HFF-Myc (cell line): ENCODE data around the gene SMAD3.

Source experiments
- DNase-seq: peaks from one replicate; pipeline ENCODE4 v3.0.0-alpha.2; 2011; ENCODE audit warnings: low read depth; ENCODE audit errors: extremely low read depth
- H3K4me3 ChIP-seq: replicated peaks from 2 replicates; pipeline ENCODE4 v1.5.1; 2011; ENCODE audit warnings: low read depth, mild to moderate bottlenecking, control low read depth, low read length
- TF ChIP-seq, protein P1 (sequence below): IDR thresholded peaks from 2 replicates; pipeline ENCODE4 v1.5.1; 2012; ENCODE audit warnings: mild to moderate bottlenecking, low read depth, low read length, control low read depth; ENCODE audit errors: missing control alignments

Gene SMAD3

DNA sequence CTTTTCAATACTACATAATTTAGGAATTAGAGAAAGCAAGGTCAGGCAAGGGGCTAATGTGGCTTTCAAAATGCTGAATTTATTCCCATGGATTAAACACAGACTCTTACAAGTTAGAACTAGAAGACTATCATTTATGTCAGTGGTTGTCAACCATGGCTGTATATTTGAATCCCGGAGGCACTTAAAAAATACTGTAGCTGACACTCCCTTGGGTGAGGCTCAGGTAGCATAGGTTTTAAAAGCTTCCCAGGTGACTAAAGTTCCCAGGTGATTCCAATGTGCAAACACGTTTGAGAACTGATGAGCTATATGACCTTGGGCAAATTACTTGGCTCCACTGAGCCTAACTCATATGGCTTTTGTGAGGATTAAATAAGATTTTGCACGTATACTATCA lies 159.5 kb downstream of the SMAD3 start:
- TF ChIP-seq, protein P1, sequence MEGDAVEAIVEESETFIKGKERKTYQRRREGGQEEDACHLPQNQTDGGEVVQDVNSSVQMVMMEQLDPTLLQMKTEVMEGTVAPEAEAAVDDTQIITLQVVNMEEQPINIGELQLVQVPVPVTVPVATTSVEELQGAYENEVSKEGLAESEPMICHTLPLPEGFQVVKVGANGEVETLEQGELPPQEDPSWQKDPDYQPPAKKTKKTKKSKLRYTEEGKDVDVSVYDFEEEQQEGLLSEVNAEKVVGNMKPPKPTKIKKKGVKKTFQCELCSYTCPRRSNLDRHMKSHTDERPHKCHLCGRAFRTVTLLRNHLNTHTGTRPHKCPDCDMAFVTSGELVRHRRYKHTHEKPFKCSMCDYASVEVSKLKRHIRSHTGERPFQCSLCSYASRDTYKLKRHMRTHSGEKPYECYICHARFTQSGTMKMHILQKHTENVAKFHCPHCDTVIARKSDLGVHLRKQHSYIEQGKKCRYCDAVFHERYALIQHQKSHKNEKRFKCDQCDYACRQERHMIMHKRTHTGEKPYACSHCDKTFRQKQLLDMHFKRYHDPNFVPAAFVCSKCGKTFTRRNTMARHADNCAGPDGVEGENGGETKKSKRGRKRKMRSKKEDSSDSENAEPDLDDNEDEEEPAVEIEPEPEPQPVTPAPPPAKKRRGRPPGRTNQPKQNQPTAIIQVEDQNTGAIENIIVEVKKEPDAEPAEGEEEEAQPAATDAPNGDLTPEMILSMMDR: no peak
- no peak for DNase-seq
- H3K4me3 ChIP-seq: no peak overlapping the region

GRCh38 chr15:67225336-67225735 lies 159.9 kb downstream of the SMAD3 start:
- TF ChIP-seq, protein P1: no peak
- no peak overlapping the region for H3K4me3 ChIP-seq
- DNase-seq: no peak

- no peak overlapping the region for H3K4me3 ChIP-seq
- TF ChIP-seq, protein P1: no peak
- DNase-seq: no peak
Measured at GRCh38 chr15:67227431-67227830, 162.0 kb downstream of the SMAD3 start.

- TF ChIP-seq, protein P1: no peak
- DNase-seq: no peak
- no peak overlapping the region for H3K4me3 ChIP-seq
Measured at GRCh38 chr15:67227846-67228245, 162.4 kb downstream of the SMAD3 start.

DNA sequence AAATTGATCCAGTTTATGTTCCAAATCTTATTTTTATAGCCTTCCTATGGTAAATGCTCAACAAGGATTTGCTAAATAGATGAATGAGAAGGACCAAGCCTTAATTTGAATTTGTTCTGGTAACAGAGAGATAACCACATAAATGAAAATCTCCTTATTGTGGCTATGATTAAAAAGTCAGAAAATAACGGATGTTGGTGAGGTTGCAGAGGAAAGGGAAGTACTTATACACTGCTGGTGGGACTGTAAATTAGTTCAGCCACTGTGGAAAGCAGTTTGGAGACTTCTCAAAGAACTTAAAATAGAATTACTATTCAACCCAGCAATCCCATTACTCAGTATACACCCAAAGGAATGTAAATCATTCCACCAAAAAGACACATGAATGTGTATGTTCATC lies 162.9 kb downstream of the SMAD3 start:
- no peak overlapping the region for H3K4me3 ChIP-seq
- TF ChIP-seq, protein P1: no peak
- no peak for DNase-seq

GRCh38 chr15:67230504-67230903 lies 165.1 kb downstream of the SMAD3 start:
- TF ChIP-seq, protein P1: no peak
- no peak for DNase-seq
- no peak overlapping the region for H3K4me3 ChIP-seq

DNA sequence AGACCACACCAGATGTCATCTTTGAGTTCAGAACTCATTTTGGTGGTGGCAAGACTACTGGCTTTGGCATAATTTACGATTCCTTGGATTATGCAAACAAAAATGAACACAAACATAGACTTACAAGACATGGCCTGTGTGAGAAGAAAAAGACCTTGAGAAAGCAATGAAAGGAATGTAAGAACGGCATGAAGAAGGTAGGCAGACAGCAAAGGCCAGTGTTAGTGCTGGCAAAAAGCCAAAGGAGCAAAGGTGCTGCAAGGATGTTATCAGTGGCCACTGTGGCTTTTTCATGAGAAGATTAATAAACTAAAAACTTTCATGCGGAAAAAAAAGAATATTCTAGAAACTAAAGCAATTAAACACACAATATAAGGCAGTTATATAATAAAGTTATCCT lies 167.2 kb downstream of the SMAD3 start:
- DNase-seq: no peak
- TF ChIP-seq, protein P1: no peak
- no peak overlapping the region for H3K4me3 ChIP-seq
